Fibroblast of pulmonary artery (primary cell): ENCODE measurements around the gene SPRING1.

Experiments used
- DNase-seq: peaks from one replicate; pipeline ENCODE4 v3.0.0-alpha.2; 2010; ENCODE audit warnings: low read depth
- H3K4me3 ChIP-seq: replicated peaks from 2 replicates; pipeline ENCODE4 v1.5.1; 2011; ENCODE audit warnings: low read depth, mild to moderate bottlenecking, control low read depth, low read length, moderate library complexity
- TF ChIP-seq, protein P1 (sequence below): IDR thresholded peaks from 2 replicates; pipeline ENCODE4 v1.5.1; 2011; ENCODE audit warnings: mild to moderate bottlenecking, control low read depth, low read length, inconsistent platforms; ENCODE audit errors: missing control alignments

SPRING1 gene

GRCh38 chr12:116708826-116709756 lies 28.8 kb downstream of the SPRING1 start:
- TF ChIP-seq, protein P1, sequence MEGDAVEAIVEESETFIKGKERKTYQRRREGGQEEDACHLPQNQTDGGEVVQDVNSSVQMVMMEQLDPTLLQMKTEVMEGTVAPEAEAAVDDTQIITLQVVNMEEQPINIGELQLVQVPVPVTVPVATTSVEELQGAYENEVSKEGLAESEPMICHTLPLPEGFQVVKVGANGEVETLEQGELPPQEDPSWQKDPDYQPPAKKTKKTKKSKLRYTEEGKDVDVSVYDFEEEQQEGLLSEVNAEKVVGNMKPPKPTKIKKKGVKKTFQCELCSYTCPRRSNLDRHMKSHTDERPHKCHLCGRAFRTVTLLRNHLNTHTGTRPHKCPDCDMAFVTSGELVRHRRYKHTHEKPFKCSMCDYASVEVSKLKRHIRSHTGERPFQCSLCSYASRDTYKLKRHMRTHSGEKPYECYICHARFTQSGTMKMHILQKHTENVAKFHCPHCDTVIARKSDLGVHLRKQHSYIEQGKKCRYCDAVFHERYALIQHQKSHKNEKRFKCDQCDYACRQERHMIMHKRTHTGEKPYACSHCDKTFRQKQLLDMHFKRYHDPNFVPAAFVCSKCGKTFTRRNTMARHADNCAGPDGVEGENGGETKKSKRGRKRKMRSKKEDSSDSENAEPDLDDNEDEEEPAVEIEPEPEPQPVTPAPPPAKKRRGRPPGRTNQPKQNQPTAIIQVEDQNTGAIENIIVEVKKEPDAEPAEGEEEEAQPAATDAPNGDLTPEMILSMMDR, result peak; percentile 42
- DNase-seq, result peak; percentile 70
- H3K4me3 ChIP-seq, result no peak overlapping the region

GRCh38 chr12:116707751-116708150 lies 30.1 kb downstream of the SPRING1 start:
- no peak overlapping the region for H3K4me3 ChIP-seq
- TF ChIP-seq, protein P1, result no peak
- DNase-seq, result no peak

GRCh38 chr12:116703214-116703795 lies 34.6 kb downstream of the SPRING1 start:
- peak; percentile 71 for DNase-seq
- no peak overlapping the region for H3K4me3 ChIP-seq
- TF ChIP-seq, protein P1, result peak; percentile 91

- DNase-seq, result no peak
- TF ChIP-seq, protein P1, result no peak
- no peak overlapping the region for H3K4me3 ChIP-seq
Measured at GRCh38 chr12:116701432-116701831, 36.4 kb downstream of the SPRING1 start.

DNA sequence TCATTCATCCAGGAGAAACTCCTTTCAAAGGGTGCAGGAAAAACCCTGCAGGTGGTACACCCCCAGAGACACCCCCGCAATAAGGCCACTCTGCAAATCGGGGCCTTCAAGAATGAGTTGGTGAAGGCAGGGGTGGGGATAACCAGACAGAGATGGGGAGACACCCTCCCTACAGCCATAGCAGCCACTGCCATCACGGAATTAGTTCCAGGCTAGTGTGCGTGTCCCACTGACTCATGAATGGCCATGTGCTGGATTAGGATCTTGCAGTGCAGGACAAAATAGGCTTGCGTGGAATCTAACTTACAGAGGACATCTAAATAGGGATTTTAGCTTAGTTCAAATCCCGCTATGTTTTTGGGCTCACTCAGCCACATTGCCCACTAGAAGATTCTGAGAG lies 37.8 kb downstream of the SPRING1 start:
- DNase-seq, result no peak
- TF ChIP-seq, protein P1, result no peak
- H3K4me3 ChIP-seq, result no peak overlapping the region

DNA sequence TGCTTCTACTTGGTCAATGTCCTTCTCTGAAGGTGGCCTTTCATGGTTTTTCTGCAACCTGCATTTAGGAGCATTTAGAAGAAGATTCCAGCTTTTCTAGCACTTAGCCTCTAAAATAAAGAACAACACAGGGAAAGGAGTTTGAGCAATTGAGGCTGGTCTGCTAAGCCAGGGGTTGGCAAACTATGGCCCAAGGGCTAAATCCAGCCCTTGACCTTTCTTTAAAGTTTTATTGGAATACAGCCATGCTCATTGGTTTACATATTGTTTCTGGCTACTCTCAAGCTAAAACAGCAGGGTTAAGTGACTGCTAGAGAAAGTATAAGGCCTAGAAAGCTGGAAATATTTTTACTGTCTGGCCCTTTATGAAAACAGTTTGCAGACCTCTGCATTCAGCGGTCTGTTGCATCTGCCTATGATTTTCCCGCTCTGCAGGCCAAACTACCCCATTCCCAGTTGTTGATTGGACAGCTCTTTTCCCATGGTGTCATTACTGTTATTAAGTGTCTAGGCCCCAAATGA lies 39.3 kb downstream of the SPRING1 start:
- DNase-seq, result no peak
- TF ChIP-seq, protein P1, result no peak
- no peak overlapping the region for H3K4me3 ChIP-seq
